Inflammatory macrophage treated with lipopolysaccharide for 1 hour (primary cell): Measurements from ENCODE around the gene CD300LB.
A peak's percentile ranks its signal among the peaks of the same experiment; 100 is the strongest.
"Not testable (repeated sequence)": the region's sequence is repeated elsewhere in the genome, so short reads cannot be mapped to it uniquely, and the experiment has no call there.

Experiments used
- DNase-seq, 2 donors: peaks; one replicate each; pipeline ENCODE4 v3.0.0-alpha.2; 2020 to 2022

The CD300LB gene

GRCh38 chr17:74531231-74531761, at the start of gene CD300LB:
TSS of gene CD300LB (minus strand) at chr17:74531475. CDS start at chr17:74531350, 125 bp downstream.
- DNase-seq = peak; percentile 39 to 50

- DNase-seq = no peak
Measured at GRCh38 chr17:74579900-74580299, 48.6 kb upstream of the CD300LB start.

GRCh38 chr17:74578979-74579378, 47.7 kb upstream of the CD300LB start:
- no peak for DNase-seq

GRCh38 chr17:74574489-74575142, 43.3 kb upstream of the CD300LB start:
- no peak for DNase-seq

GRCh38 chr17:74573635-74574034, 42.4 kb upstream of the CD300LB start:
- DNase-seq = not testable (repeated sequence)

- no peak for DNase-seq
Measured at GRCh38 chr17:74573169-74573568, 41.9 kb upstream of the CD300LB start.

- DNase-seq = peak; percentile 15 to 31
Measured at GRCh38 chr17:74571621-74572270, 40.5 kb upstream of the CD300LB start.

- DNase-seq = peak; percentile 92 to 96
Measured at GRCh38 chr17:74569020-74570003, 38.0 kb upstream of the CD300LB start.

GRCh38 chr17:74568106-74568873, 37.0 kb upstream of the CD300LB start:
- no peak for DNase-seq

GRCh38 chr17:74567397-74567796, 36.1 kb upstream of the CD300LB start, which contains the start of gene CD300H:
TSS of gene CD300H (minus strand) at chr17:74567509.
- peak; percentile 33 to 45 for DNase-seq

- peak; percentile 30 to 70 for DNase-seq
Measured at GRCh38 chr17:74566132-74566753, 35.0 kb upstream of the CD300LB start.

GRCh38 chr17:74565126-74565525, 33.9 kb upstream of the CD300LB start:
- no peak for DNase-seq

- no peak for DNase-seq
Measured at GRCh38 chr17:74563358-74563757, 32.1 kb upstream of the CD300LB start.

GRCh38 chr17:74561586-74561985, 30.3 kb upstream of the CD300LB start:
- DNase-seq = no peak

GRCh38 chr17:74558882-74559519, 27.7 kb upstream of the CD300LB start:
- DNase-seq = no peak

GRCh38 chr17:74558402-74558801, 27.1 kb upstream of the CD300LB start:
- peak in 1 of 2 donors; percentile 40 for DNase-seq

- peak in 1 of 2 donors; percentile 27 for DNase-seq
Measured at GRCh38 chr17:74555427-74555940, 24.2 kb upstream of the CD300LB start.

- peak in 1 of 2 donors; percentile 34 for DNase-seq
Measured at GRCh38 chr17:74554909-74555308, 23.6 kb upstream of the CD300LB start.

- no peak for DNase-seq
Measured at GRCh38 chr17:74552037-74552436, 20.8 kb upstream of the CD300LB start.

- DNase-seq = no peak
Measured at GRCh38 chr17:74550602-74551001, 19.3 kb upstream of the CD300LB start.

GRCh38 chr17:74549343-74549742, 18.1 kb upstream of the CD300LB start:
- no peak for DNase-seq
